ENCODE data around the gene BLCAP. TPM values are rescaled to one million over a fixed set of nuclear protein-coding genes. Genes with fewer than 3 reads are reported as not detected.
A peak's percentile ranks its signal among the peaks of the same experiment; 100 is the strongest.

The BLCAP gene
- total RNA-seq, 2 donors from 2014 or later: 93.0 to 101 TPM

- 80% methylated on average over 7 of the region's 7 CpGs for WGBS
- intact Hi-C loops (cut with DNase I): no loop called here
- Histone ChIP-seq H3K36me3 (no peaks in the 10 kb centered on the region), H3K4me3 (no peak overlapping the region), H3K27me3 (replicated peaks; ENCODE audit: insufficient read depth) (no peaks in the 10 kb centered on the region), H3K27ac (peak overlapping the region in 1 of 2 donors; percentile 88), H3K9me3 (no peaks in the 10 kb centered on the region), H3K4me1 (replicated peaks) (peaks cover 30% of the 10 kb centered on the region)
- no peak for DNase-seq (ENCODE audit: low spot score)
- no peak for TF ChIP-seq CTCF (IDR thresholded peaks at IDR 0.05)
- TF ChIP-seq POLR2AphosphoS5 (IDR thresholded peaks at IDR 0.05): no peak
- no peak for TF ChIP-seq POLR2A (IDR thresholded peaks at IDR 0.05)
These were observed 9.6 kb downstream of the BLCAP start for GRCh38 chr20:37518059-37518458.

- Histone ChIP-seq H3K27ac (peak overlapping the region; percentile 47 to 88), H3K27me3 (replicated peaks; ENCODE audit: insufficient read depth) (no peaks in the 10 kb centered on the region), H3K4me1 (replicated peaks) (peaks cover 28% of the 10 kb centered on the region), H3K9me3 (no peaks in the 10 kb centered on the region), H3K4me3 (no peak overlapping the region), H3K36me3 (no peaks in the 10 kb centered on the region)
- intact Hi-C loops (cut with DNase I): no loop called here
- DNase-seq (ENCODE audit: low spot score): no peak
- 27% methylated on average over 13 of the region's 13 CpGs for WGBS
- TF ChIP-seq CTCF (IDR thresholded peaks at IDR 0.05): no peak
- peak; percentile 29 for TF ChIP-seq POLR2AphosphoS5 (IDR thresholded peaks at IDR 0.05)
These were observed 10.6 kb downstream of the BLCAP start for GRCh38 chr20:37516811-37517750.

GRCh38 chr20:37515876-37516275 lies 11.8 kb downstream of the BLCAP start:
- intact Hi-C loops (cut with DNase I): no loop called here
- no peak for TF ChIP-seq CTCF (IDR thresholded peaks at IDR 0.05)
- no peak for TF ChIP-seq POLR2AphosphoS5 (IDR thresholded peaks at IDR 0.05)
- no peak for TF ChIP-seq POLR2A (IDR thresholded peaks at IDR 0.05)
- no peak for DNase-seq (ENCODE audit: low spot score)
- Histone ChIP-seq H3K36me3 (no peaks in the 10 kb centered on the region), H3K27ac (no peak overlapping the region), H3K9me3 (no peaks in the 10 kb centered on the region), H3K4me1 (replicated peaks) (peaks cover 28% of the 10 kb centered on the region), H3K4me3 (no peak overlapping the region), H3K27me3 (replicated peaks; ENCODE audit: insufficient read depth) (no peaks in the 10 kb centered on the region)
- 71% methylated on average over 4 of the region's 4 CpGs for WGBS

GRCh38 chr20:37513779-37514359 lies 13.8 kb downstream of the BLCAP start:
- H3K4me3 ChIP-seq: no peak overlapping the region
- no peaks in the 10 kb centered on the region for H3K27me3 ChIP-seq (replicated peaks; ENCODE audit: insufficient read depth)
- no peaks in the 10 kb centered on the region for H3K36me3 ChIP-seq
- H3K9me3 ChIP-seq: no peaks in the 10 kb centered on the region
- no peak overlapping the region for H3K27ac ChIP-seq
- DNase-seq (ENCODE audit: low spot score): no peak
- intact Hi-C loops (cut with DNase I): no loop called here
- no peak for TF ChIP-seq POLR2AphosphoS5 (IDR thresholded peaks at IDR 0.05)
- no peak for TF ChIP-seq POLR2A (IDR thresholded peaks at IDR 0.05)
- TF ChIP-seq CTCF (IDR thresholded peaks at IDR 0.05): no peak
- WGBS: 83% methylated on average over 4 of the region's 4 CpGs
- H3K4me1 ChIP-seq (replicated peaks): peaks cover 16% of the 10 kb centered on the region
